GM23338 (cell line): ENCODE measurements around the gene FBXW7. TPM values are rescaled to one million over a fixed set of nuclear protein-coding genes. Genes with fewer than 3 reads are reported as not detected.

Source experiments
- ATAC-seq: fragments of 200-7000 bp; cut with Tn5 transposase; 3 replicates; pipeline ENCODE4 v1.9.1; 2020
- DNase-seq: peaks from one replicate; pipeline ENCODE4 v3.0.0-alpha.2; 2015; ENCODE audit warnings: low spot score
- H2AFZ ChIP-seq: fragments of 200-600 bp; sonication (generic); 2 replicates; pipeline ENCODE4 v1.8.0; 2016; ENCODE audit warnings: antibody characterized with exemption, mild to moderate bottlenecking, moderate library complexity
- H3F3A ChIP-seq: fragments of 200-600 bp; sonication (generic); replicated peaks from 2 replicates; pipeline ENCODE4 v1.8.0; 2017; ENCODE audit warnings: antibody characterized with exemption, mixed run types, low read depth
- H3K27ac ChIP-seq: fragments of 200-600 bp; sonication (generic); 2 replicates; pipeline ENCODE4 v1.6.1; 2016; ENCODE audit warnings: low read depth
- H3K27me3 ChIP-seq: fragments of 200-600 bp; sonication (generic); 2 replicates; pipeline ENCODE4 v1.8.0; 2016; ENCODE audit warnings: mild to moderate bottlenecking, mixed run types, moderate library complexity; ENCODE audit not compliant: insufficient read depth
- H3K36me3 ChIP-seq: fragments of 200-600 bp; sonication (generic); 2 replicates; pipeline ENCODE4 v1.8.0; 2016; ENCODE audit warnings: mild to moderate bottlenecking; ENCODE audit not compliant: insufficient read depth
- H3K4me1 ChIP-seq: fragments of 200-600 bp; sonication (generic); 2 replicates; pipeline ENCODE4 v1.8.0; 2016; ENCODE audit warnings: mild to moderate bottlenecking, moderate library complexity; ENCODE audit not compliant: insufficient read depth
- H3K4me2 ChIP-seq: fragments of 200-600 bp; sonication (generic); 2 replicates; pipeline ENCODE4 v1.7.1; 2017; ENCODE audit warnings: mixed run types
- H3K4me3 ChIP-seq: fragments of 200-600 bp; sonication (generic); 2 replicates; pipeline ENCODE4 v1.6.1; 2016; ENCODE audit warnings: mixed run types
- H3K79me2 ChIP-seq: fragments of 200-600 bp; sonication (generic); replicated peaks from 2 replicates; pipeline ENCODE4 v1.8.0; 2017; ENCODE audit warnings: mild to moderate bottlenecking; ENCODE audit not compliant: insufficient read depth
- H3K9me2 ChIP-seq: fragments of 200-600 bp; sonication (generic); 2 replicates; pipeline ENCODE4 v1.8.0; 2017; ENCODE audit not compliant: insufficient read depth
- H4K20me1 ChIP-seq: fragments of 200-600 bp; sonication (generic); replicated peaks from 2 replicates; pipeline ENCODE4 v1.8.0; 2017; ENCODE audit warnings: mild to moderate bottlenecking; ENCODE audit not compliant: insufficient read depth
- H3K27ac Mint-ChIP-seq: 2 replicates; pipeline ENCODE4 v1.8.0; 2020; ENCODE audit warnings: inconsistent platforms, mild to moderate bottlenecking, moderate library complexity, mixed read lengths
- H3K27me3 Mint-ChIP-seq: 3 replicates; pipeline ENCODE4 v1.8.0; 2022; ENCODE audit warnings: low read depth, mild to moderate bottlenecking, moderate library complexity, mixed read lengths, inconsistent platforms; ENCODE audit not compliant: insufficient read depth, poor library complexity
- H3K36me3 Mint-ChIP-seq: 3 replicates; pipeline ENCODE4 v1.8.0; 2021; ENCODE audit warnings: low read depth, mild to moderate bottlenecking, inconsistent platforms, moderate library complexity, mixed read lengths
- H3K4me1 Mint-ChIP-seq: 3 replicates; pipeline ENCODE4 v1.8.0; 2020; ENCODE audit warnings: mild to moderate bottlenecking, inconsistent platforms, mixed read lengths
- H3K4me3 Mint-ChIP-seq: 3 replicates; pipeline ENCODE4 v1.8.0; 2021; ENCODE audit warnings: moderate library complexity, mild to moderate bottlenecking, inconsistent platforms, mixed read lengths
- H3K9me3 Mint-ChIP-seq: 3 replicates; pipeline ENCODE4 v1.8.0; 2020; ENCODE audit warnings: moderate library complexity, mild to moderate bottlenecking, inconsistent platforms, mixed read lengths
- CREB1 ChIP-seq: fragments of 250-450 bp; sonication (Bioruptor Pico); IDR thresholded peaks from 2 replicates; pipeline ENCODE4 v1.5.0; 2020; ENCODE audit warnings: low read depth, mild to moderate bottlenecking, moderate library complexity
- ETS1 ChIP-seq: IDR thresholded peaks from 2 replicates; pipeline ENCODE4 v1.6.1; 2016; ENCODE audit warnings: antibody characterized with exemption
- EZH2phosphoT487 ChIP-seq: fragments of 200-600 bp; sonication (generic); IDR thresholded peaks from one replicate; pipeline ENCODE4 v1.8.1; 2018; ENCODE audit warnings: antibody characterized with exemption; ENCODE audit not compliant: unreplicated experiment
- NANOG ChIP-seq: IDR thresholded peaks from 2 replicates; pipeline ENCODE4 v1.6.1; 2016; ENCODE audit warnings: antibody characterized with exemption, borderline replicate concordance
- POLR2AphosphoS5 ChIP-seq: IDR thresholded peaks from 2 replicates; pipeline ENCODE4 v1.6.1; 2016; ENCODE audit warnings: antibody characterized with exemption, low read depth
- ZNF114 ChIP-seq: fragments of 250-450 bp; sonication (Bioruptor Pico); IDR thresholded peaks from 2 replicates; pipeline ENCODE4 v1.5.0; 2020; ENCODE audit warnings: mild to moderate bottlenecking, moderate library complexity
- ZNF331 ChIP-seq: fragments of 250-450 bp; sonication (Bioruptor Pico); IDR thresholded peaks from 2 replicates; pipeline ENCODE4 v1.5.0; 2020; ENCODE audit warnings: low read depth, mild to moderate bottlenecking, moderate library complexity
- polyA plus RNA-seq: library from polyadenylated mRNA; unstranded; fragments of >200 nt; fragmentation: Nextera tagmentation; extraction: Ambion mirVana; gene quantifications from 2 replicates; pipeline ENCODE4 v1.2.1, GENCODE V29; 2016
- total RNA-seq: library from RNA; depleted of rRNA; stranded (reverse); fragments of >200 nt; shearing (Covaris generic); gene quantifications from 2 replicates; pipeline ENCODE4 v1.2.3, GENCODE V29; 2014
- TF ChIP-seq, protein P1 (sequence below): IDR thresholded peaks from one replicate; pipeline ENCODE4 v1.6.1; 2018; ENCODE audit warnings: antibody characterized with exemption; ENCODE audit not compliant: unreplicated experiment
- TF ChIP-seq, protein P2 (sequence below), 2 experiments: fragments of 200-600 bp in 1 of 2; sonication (generic) in 1 of 2; conservative IDR thresholded peaks; 2 replicates each; pipeline versions ENCODE4 v1.5.1 to v1.6.1; 2016 to 2017; ENCODE audit warnings: antibody characterized with exemption in 2 of 2, low read depth in 2 of 2, mild to moderate bottlenecking in 2 of 2, moderate library complexity in 1 of 2
- TF ChIP-seq, protein P3 (sequence below): fragments of 250-450 bp; sonication (Bioruptor Pico); IDR thresholded peaks from 2 replicates; pipeline ENCODE4 v1.5.0; 2020; ENCODE audit warnings: mild to moderate bottlenecking, moderate library complexity

Gene FBXW7
- total and polyA plus RNA-seq, 2 experiments from 2014 or later, result 25.8 to 34.7 TPM

GRCh38 chr4:152451496-152451895 lies 84.4 kb downstream of the FBXW7 start:
- no peaks in the 10 kb centered on the region for H3K36me3 ChIP-seq
- H3K9me2 ChIP-seq, result no peaks in the 10 kb centered on the region
- peaks cover 7% of the 10 kb centered on the region for H4K20me1 ChIP-seq
- ATAC-seq, result no peak; the same call in 2 of the 3 replicates
- peaks cover 2% of the 10 kb centered on the region; the same call in 1 of the 2 replicates for H3K4me1 ChIP-seq
- no peaks in the 10 kb centered on the region for H3K27me3 ChIP-seq
- Mint-ChIP-seq H3K9me3 (no peaks in the 10 kb centered on the region), H3K4me1 (peaks cover 7% of the 10 kb centered on the region), H3K36me3 (no peaks in the 10 kb centered on the region), H3K27me3 (no peaks in the 10 kb centered on the region), H3K27ac (no peak overlapping the region), H3K4me3 (no peak overlapping the region)
- H2AFZ ChIP-seq, result no peak overlapping the region
- H3F3A ChIP-seq, result no peaks in the 10 kb centered on the region
- no peak for DNase-seq
- no peak overlapping the region for H3K4me3 ChIP-seq
- H3K4me2 ChIP-seq, result no peak overlapping the region
- H3K79me2 ChIP-seq, result peaks cover 36% of the 10 kb centered on the region
- H3K27ac ChIP-seq, result no peak overlapping the region
- TF ChIP-seq, protein P1, sequence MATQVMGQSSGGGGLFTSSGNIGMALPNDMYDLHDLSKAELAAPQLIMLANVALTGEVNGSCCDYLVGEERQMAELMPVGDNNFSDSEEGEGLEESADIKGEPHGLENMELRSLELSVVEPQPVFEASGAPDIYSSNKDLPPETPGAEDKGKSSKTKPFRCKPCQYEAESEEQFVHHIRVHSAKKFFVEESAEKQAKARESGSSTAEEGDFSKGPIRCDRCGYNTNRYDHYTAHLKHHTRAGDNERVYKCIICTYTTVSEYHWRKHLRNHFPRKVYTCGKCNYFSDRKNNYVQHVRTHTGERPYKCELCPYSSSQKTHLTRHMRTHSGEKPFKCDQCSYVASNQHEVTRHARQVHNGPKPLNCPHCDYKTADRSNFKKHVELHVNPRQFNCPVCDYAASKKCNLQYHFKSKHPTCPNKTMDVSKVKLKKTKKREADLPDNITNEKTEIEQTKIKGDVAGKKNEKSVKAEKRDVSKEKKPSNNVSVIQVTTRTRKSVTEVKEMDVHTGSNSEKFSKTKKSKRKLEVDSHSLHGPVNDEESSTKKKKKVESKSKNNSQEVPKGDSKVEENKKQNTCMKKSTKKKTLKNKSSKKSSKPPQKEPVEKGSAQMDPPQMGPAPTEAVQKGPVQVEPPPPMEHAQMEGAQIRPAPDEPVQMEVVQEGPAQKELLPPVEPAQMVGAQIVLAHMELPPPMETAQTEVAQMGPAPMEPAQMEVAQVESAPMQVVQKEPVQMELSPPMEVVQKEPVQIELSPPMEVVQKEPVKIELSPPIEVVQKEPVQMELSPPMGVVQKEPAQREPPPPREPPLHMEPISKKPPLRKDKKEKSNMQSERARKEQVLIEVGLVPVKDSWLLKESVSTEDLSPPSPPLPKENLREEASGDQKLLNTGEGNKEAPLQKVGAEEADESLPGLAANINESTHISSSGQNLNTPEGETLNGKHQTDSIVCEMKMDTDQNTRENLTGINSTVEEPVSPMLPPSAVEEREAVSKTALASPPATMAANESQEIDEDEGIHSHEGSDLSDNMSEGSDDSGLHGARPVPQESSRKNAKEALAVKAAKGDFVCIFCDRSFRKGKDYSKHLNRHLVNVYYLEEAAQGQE, result no peak
- TF ChIP-seq POLR2AphosphoS5 (no peak), ZNF331 (CRISPR knock-in tag) (no peak), CREB1 (CRISPR knock-in tag) (no peak), EZH2phosphoT487 (no peak), NANOG (no peak), ETS1 (no peak), ZNF114 (no peak)
- TF ChIP-seq, protein P2, sequence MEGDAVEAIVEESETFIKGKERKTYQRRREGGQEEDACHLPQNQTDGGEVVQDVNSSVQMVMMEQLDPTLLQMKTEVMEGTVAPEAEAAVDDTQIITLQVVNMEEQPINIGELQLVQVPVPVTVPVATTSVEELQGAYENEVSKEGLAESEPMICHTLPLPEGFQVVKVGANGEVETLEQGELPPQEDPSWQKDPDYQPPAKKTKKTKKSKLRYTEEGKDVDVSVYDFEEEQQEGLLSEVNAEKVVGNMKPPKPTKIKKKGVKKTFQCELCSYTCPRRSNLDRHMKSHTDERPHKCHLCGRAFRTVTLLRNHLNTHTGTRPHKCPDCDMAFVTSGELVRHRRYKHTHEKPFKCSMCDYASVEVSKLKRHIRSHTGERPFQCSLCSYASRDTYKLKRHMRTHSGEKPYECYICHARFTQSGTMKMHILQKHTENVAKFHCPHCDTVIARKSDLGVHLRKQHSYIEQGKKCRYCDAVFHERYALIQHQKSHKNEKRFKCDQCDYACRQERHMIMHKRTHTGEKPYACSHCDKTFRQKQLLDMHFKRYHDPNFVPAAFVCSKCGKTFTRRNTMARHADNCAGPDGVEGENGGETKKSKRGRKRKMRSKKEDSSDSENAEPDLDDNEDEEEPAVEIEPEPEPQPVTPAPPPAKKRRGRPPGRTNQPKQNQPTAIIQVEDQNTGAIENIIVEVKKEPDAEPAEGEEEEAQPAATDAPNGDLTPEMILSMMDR (conservative IDR thresholded peaks at IDR 0.05; ENCODE audit: low read depth in 2 of 2), result no peak
- TF ChIP-seq, protein P3, sequence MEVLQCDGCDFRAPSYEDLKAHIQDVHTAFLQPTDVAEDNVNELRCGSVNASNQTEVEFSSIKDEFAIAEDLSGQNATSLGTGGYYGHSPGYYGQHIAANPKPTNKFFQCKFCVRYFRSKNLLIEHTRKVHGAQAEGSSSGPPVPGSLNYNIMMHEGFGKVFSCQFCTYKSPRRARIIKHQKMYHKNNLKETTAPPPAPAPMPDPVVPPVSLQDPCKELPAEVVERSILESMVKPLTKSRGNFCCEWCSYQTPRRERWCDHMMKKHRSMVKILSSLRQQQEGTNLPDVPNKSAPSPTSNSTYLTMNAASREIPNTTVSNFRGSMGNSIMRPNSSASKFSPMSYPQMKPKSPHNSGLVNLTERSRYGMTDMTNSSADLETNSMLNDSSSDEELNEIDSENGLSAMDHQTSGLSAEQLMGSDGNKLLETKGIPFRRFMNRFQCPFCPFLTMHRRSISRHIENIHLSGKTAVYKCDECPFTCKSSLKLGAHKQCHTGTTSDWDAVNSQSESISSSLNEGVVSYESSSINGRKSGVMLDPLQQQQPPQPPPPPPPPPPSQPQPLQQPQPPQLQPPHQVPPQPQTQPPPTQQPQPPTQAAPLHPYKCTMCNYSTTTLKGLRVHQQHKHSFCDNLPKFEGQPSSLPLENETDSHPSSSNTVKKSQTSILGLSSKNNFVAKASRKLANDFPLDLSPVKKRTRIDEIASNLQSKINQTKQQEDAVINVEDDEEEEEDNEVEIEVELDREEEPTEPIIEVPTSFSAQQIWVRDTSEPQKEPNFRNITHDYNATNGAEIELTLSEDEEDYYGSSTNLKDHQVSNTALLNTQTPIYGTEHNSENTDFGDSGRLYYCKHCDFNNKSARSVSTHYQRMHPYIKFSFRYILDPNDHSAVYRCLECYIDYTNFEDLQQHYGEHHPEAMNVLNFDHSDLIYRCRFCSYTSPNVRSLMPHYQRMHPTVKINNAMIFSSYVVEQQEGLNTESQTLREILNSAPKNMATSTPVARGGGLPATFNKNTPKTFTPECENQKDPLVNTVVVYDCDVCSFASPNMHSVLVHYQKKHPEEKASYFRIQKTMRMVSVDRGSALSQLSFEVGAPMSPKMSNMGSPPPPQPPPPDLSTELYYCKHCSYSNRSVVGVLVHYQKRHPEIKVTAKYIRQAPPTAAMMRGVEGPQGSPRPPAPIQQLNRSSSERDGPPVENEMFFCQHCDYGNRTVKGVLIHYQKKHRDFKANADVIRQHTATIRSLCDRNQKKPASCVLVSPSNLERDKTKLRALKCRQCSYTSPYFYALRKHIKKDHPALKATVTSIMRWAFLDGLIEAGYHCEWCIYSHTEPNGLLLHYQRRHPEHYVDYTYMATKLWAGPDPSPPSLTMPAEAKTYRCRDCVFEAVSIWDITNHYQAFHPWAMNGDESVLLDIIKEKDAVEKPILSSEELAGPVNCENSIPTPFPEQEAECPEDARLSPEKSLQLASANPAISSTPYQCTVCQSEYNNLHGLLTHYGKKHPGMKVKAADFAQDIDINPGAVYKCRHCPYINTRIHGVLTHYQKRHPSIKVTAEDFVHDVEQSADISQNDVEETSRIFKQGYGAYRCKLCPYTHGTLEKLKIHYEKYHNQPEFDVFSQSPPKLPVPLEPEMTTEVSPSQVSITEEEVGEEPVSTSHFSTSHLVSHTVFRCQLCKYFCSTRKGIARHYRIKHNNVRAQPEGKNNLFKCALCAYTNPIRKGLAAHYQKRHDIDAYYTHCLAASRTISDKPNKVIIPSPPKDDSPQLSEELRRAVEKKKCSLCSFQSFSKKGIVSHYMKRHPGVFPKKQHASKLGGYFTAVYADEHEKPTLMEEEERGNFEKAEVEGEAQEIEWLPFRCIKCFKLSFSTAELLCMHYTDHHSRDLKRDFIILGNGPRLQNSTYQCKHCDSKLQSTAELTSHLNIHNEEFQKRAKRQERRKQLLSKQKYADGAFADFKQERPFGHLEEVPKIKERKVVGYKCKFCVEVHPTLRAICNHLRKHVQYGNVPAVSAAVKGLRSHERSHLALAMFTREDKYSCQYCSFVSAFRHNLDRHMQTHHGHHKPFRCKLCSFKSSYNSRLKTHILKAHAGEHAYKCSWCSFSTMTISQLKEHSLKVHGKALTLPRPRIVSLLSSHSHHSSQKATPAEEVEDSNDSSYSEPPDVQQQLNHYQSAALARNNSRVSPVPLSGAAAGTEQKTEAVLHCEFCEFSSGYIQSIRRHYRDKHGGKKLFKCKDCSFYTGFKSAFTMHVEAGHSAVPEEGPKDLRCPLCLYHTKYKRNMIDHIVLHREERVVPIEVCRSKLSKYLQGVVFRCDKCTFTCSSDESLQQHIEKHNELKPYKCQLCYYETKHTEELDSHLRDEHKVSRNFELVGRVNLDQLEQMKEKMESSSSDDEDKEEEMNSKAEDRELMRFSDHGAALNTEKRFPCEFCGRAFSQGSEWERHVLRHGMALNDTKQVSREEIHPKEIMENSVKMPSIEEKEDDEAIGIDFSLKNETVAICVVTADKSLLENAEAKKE, result no peak
